Measurements from ENCODE around the gene CARD18.

GRCh38 chr11:105183426-105183825 lies 43.9 kb upstream of the CARD18 start:
- TF ChIP-seq CTCF (IDR thresholded peaks at IDR 0.05) (no peak), POLR2AphosphoS5 (IDR thresholded peaks at IDR 0.05) (no peak), POLR2A (IDR thresholded peaks at IDR 0.05; ENCODE audit: low read depth) (no peak), EP300 (IDR thresholded peaks at IDR 0.05) (no peak)

All from esophagus muscularis mucosa (tissue), 4 donors.